Effector memory CD4-positive, alpha-beta T cell (primary cell): ENCODE results near the gene CRISP2.
"Not testable (repeated sequence)": the region's sequence is repeated elsewhere in the genome, so short reads cannot be mapped to it uniquely, and the experiment has no call there.

Experiments
- DNase-seq, 3 donors: peaks; one replicate each; pipeline ENCODE4 v3.0.0-alpha.2; 2020
- H3K27ac ChIP-seq: 2 replicates; pipeline ENCODE4 v1.7.0; 2013; ENCODE audit warnings: mild to moderate bottlenecking, low read length, moderate library complexity; ENCODE audit not compliant: insufficient read depth, poor library complexity, severe bottlenecking
- H3K27me3 ChIP-seq: replicated peaks from 2 replicates; pipeline ENCODE4 v1.7.0; 2013; ENCODE audit warnings: mild to moderate bottlenecking, low read length; ENCODE audit not compliant: insufficient read depth, control insufficient read depth, poor library complexity, severe bottlenecking
- H3K36me3 ChIP-seq: 2 replicates; pipeline ENCODE4 v1.7.0; 2013; ENCODE audit warnings: mild to moderate bottlenecking, low read length, moderate library complexity; ENCODE audit not compliant: control insufficient read depth, insufficient read depth
- H3K4me1 ChIP-seq: 2 replicates; pipeline ENCODE4 v1.7.0; 2013; ENCODE audit warnings: low read length, mild to moderate bottlenecking; ENCODE audit not compliant: control insufficient read depth, insufficient read depth, poor library complexity, severe bottlenecking
- H3K4me3 ChIP-seq: 2 replicates; pipeline ENCODE4 v1.7.0; 2013; ENCODE audit warnings: low read length, low read depth, mild to moderate bottlenecking; ENCODE audit not compliant: insufficient read depth, poor library complexity, severe bottlenecking
- H3K9me3 ChIP-seq: 2 replicates; pipeline ENCODE4 v1.7.0; 2013; ENCODE audit warnings: mild to moderate bottlenecking, low read length, moderate library complexity; ENCODE audit not compliant: control insufficient read depth

The CRISP2 gene

GRCh38 chr6:49664054-49664453 is 49.3 kb downstream of the CRISP2 start:
- H3K9me3 ChIP-seq, H3K36me3 ChIP-seq, H3K27ac ChIP-seq, DNase-seq, H3K27me3 ChIP-seq, H3K4me3 ChIP-seq, H3K4me1 ChIP-seq: not testable (repeated sequence)

GRCh38 chr6:49662892-49663261 is 50.5 kb downstream of the CRISP2 start:
- no peaks in the 10 kb centered on the region for H3K27me3 ChIP-seq
- no peak overlapping the region for H3K27ac ChIP-seq
- no peak overlapping the region for H3K4me3 ChIP-seq
- H3K36me3 ChIP-seq: no peaks in the 10 kb centered on the region
- DNase-seq: no peak
- H3K4me1 ChIP-seq: no peaks in the 10 kb centered on the region
- no peaks in the 10 kb centered on the region for H3K9me3 ChIP-seq

- no peak overlapping the region for H3K27ac ChIP-seq
- H3K4me1 ChIP-seq: no peaks in the 10 kb centered on the region
- no peaks in the 10 kb centered on the region for H3K9me3 ChIP-seq
- no peak overlapping the region for H3K4me3 ChIP-seq
- DNase-seq: no peak
- H3K36me3 ChIP-seq: no peaks in the 10 kb centered on the region
- no peaks in the 10 kb centered on the region for H3K27me3 ChIP-seq
Observed at GRCh38 chr6:49662231-49662891, 51.0 kb downstream of the CRISP2 start.

DNA sequence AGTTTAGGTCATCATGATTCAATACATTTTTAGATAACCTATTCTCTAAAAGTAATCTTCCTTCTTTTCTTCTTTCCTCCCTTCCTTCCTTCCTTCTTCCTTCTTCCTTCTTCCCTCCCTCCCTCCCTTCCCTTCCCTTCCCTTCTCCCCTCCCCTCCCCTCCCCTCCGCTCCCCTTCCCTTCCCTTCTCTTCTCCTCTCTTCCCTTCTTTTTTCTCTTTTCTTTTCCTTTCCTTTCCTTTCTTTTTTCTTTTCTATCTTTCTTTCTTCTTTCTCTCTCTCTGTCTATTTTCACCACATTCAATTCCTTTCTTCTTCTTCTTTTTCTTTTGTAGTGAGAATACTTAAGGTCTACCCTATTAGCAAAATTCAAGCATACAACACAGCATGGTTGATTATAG is 59.4 kb downstream of the CRISP2 start:
- Histone ChIP-seq H3K36me3 (no peaks in the 10 kb centered on the region), H3K27ac (no peak overlapping the region), H3K4me1 (no peaks in the 10 kb centered on the region), H3K9me3 (no peaks in the 10 kb centered on the region), H3K27me3 (no peaks in the 10 kb centered on the region), H3K4me3 (no peak overlapping the region)
- DNase-seq: no peak

GRCh38 chr6:49653438-49653837 is 59.9 kb downstream of the CRISP2 start:
- DNase-seq: no peak
- Histone ChIP-seq H3K36me3 (no peaks in the 10 kb centered on the region), H3K27me3 (no peaks in the 10 kb centered on the region), H3K4me3 (no peak overlapping the region), H3K9me3 (no peaks in the 10 kb centered on the region), H3K27ac (no peak overlapping the region), H3K4me1 (no peaks in the 10 kb centered on the region)

DNA sequence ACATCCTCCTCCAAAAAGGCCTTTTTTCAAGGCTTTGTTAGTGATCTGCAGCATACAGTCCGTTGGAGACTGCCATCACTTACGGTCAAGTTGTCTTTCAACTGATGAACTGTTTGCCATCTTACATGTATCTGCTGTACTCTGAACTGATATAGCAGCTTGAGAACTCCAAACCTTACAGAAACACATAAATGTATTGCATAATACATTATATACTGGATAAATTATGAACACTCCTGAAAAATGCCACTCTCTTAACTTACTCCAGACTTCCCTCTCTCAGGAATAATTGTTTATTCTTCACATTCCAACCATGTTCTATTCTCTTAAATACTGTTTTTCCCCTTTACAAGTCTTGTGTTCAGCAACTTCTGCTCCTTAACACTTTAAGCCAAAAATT is 62.1 kb downstream of the CRISP2 start:
- Histone ChIP-seq H3K4me1 (no peaks in the 10 kb centered on the region), H3K36me3 (no peaks in the 10 kb centered on the region), H3K27ac (no peak overlapping the region)

DNA sequence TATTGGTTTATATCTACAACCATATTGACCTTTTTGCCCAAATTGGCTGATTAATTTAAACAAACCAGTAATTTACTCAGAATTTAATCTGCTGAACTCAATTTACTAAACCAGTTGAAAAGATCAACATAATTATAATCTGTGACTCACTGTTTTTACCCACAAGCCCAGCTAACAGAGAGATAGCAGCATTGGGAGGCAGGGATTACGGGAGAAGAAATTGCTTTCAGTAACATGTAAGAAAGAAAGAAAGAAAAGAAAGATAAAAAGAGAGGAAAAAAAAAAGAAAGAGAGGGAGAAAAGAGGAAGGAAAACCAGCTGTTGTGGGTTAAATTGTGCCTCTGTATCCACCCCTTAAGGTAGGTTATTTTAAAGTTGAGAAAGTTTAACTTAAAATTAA is 63.4 kb downstream of the CRISP2 start:
- H3K9me3 ChIP-seq: no peaks in the 10 kb centered on the region
- no peak for DNase-seq
- H3K36me3 ChIP-seq: no peaks in the 10 kb centered on the region
- no peak overlapping the region for H3K4me3 ChIP-seq
- H3K27ac ChIP-seq: no peak overlapping the region
- H3K4me1 ChIP-seq: no peaks in the 10 kb centered on the region
- H3K27me3 ChIP-seq: no peaks in the 10 kb centered on the region

More for the DNA sequence above, 62.1 kb downstream of the CRISP2 start:
- no peak for DNase-seq
- H3K27me3 ChIP-seq: no peaks in the 10 kb centered on the region
- no peaks in the 10 kb centered on the region for H3K9me3 ChIP-seq
- H3K4me3 ChIP-seq: no peak overlapping the region

DNA sequence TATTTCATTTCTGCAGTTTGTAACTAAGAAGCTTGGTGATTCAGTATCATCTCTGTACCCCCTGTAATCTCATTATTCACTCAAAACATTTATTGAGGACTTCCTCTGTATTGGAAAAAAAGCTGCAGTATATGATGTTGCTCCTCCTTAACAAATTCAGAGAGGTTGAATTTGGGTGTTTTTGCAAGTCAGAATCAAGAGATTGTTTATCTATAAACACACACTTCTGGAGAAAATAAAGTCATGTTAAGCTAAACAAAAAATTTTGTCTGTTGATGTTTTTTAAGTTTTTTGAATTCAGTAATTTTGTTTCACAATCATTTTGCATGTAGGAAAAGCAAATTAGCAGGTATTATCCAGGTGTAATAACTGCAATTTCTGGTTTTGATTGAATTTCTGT is 65.3 kb downstream of the CRISP2 start:
- Histone ChIP-seq H3K36me3 (no peaks in the 10 kb centered on the region), H3K27ac (no peak overlapping the region), H3K9me3 (no peaks in the 10 kb centered on the region), H3K4me3 (no peak overlapping the region), H3K4me1 (no peaks in the 10 kb centered on the region), H3K27me3 (no peaks in the 10 kb centered on the region)
- no peak for DNase-seq

DNA sequence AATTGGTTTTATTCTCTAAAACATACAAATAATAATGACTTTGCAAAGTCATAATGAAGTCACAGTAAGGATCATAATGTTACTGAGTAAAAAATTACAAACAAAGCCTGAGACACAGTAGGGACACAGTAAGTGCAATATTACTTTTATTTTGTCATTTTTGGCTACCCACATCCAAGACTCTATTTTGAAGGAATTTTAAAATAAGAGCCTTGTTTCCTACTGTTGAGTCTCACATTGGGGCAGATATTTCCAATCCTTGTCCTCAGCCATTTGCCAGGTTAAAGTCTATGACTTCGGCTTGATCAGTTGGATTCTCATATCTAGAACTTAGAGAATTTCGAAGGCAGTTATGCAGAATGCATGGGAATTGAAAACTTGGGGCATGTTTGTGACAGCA is 65.9 kb downstream of the CRISP2 start:
- H3K9me3 ChIP-seq: no peaks in the 10 kb centered on the region
- no peak for DNase-seq
- no peaks in the 10 kb centered on the region for H3K36me3 ChIP-seq
- H3K27ac ChIP-seq: no peak overlapping the region
- no peak overlapping the region for H3K4me3 ChIP-seq
- no peaks in the 10 kb centered on the region for H3K27me3 ChIP-seq
- H3K4me1 ChIP-seq: no peaks in the 10 kb centered on the region

- Histone ChIP-seq H3K9me3 (no peaks in the 10 kb centered on the region), H3K27me3 (no peaks in the 10 kb centered on the region), H3K4me3 (no peak overlapping the region), H3K36me3 (no peaks in the 10 kb centered on the region), H3K4me1 (no peaks in the 10 kb centered on the region), H3K27ac (no peak overlapping the region)
- no peak for DNase-seq
Observed at GRCh38 chr6:49646942-49647341, 66.4 kb downstream of the CRISP2 start.
